ENCODE results near the gene PTP4A1. TPM values are rescaled to one million over a fixed set of nuclear protein-coding genes. Genes with fewer than 3 reads are reported as not detected.
A peak's percentile ranks its signal among the peaks of the same experiment; 100 is the strongest.

The PTP4A1 gene
- polyA plus RNA-seq, 2 of the 4 experiments (the other 2 are of a cell fraction) = 166 to 220 TPM

DNA sequence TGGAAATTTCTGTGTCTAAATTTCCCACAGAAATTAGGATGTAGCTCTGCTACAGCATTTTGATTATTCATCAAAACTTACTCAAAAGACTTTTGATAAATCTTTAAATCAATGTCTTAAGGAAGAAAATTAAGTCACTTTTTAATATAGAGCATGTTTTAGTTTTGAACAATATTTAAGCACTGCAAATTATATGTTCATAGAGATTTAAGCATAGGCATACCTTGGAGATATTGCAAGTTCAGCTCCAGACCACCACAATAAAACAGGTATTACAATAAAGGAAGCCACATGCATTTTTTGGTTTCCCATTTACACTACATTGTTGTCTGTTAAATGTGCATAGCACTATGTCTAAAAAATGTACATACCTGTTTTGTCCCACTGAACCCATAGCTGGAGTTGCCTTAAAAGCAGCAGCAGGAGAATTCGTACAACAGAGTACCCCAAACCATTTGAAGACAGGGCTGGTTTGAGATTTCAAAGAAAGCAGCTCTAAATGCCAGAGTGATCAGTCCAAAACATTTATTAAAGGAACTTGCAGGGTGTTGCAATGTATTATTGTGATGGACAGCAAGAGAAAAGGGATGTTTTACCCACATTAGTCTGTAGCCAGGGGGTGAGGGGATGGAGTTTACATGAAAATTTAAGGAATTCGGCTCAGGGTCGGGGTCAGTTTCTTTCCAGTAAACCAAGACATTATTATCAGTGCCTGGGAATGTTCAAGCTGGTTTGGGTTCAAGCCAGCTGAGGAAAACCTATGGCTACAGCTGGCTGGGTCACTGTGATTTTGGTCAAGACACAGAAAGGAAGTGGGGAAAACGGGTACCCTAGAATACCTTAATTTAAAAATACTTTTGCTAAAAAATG, 6.3 kb upstream of the PTP4A1 start:
- 0 out of 3 replicates have a peak overlapping the region, but pooled peaks have one; percentile 9 for H3K4me3 ChIP-seq
- H3K4me2 ChIP-seq = peak overlapping the region; percentile 77
- FAIRE-seq (no peak), ATAC-seq (peak in 1 of 2 experiments; percentile 17; a peak in 2 of 6 replicates), DNase-seq (ENCODE audit: low read depth in 1 of 2, low spot score in 1 of 2) (no peak)
- ChIA-PET CTCF (interaction anchor here (0.9 to 2.0 kb wide), 4 partner anchors 11 to 213 kb away, joined by 3 to 6 read pairs (median 3); no protein-coding TSS in a partner anchor), POLR2A (interaction anchor here (0.6 to 1.5 kb wide), 5 partner anchors 10 to 124 kb away, joined by 3 to 9 read pairs (median 3); no protein-coding TSS in a partner anchor)
- peak overlapping the region; percentile 98 to 100 for H3K27ac ChIP-seq
- WGBS (ENCODE audit: missing lambda C conversion rate) = 45% methylated on average over 4 of the region's 4 CpGs
- H3K9me3 ChIP-seq = peaks cover 9% of the 10 kb centered on the region; the same call in 2 of the 3 replicates
- no peak for TF ChIP-seq PHF8 (IDR thresholded peaks at IDR 0.05; ENCODE audit: borderline replicate concordance, low read depth)
- TF ChIP-seq CEBPB (IDR thresholded peaks at IDR 0.05) = peak in 1 of 2 experiments; percentile 29; a peak in 1 of 4 replicates
- 0 out of 2 replicates have a peak, but pooled peaks have one; percentile 40 for TF ChIP-seq HOXB13 (CRISPR knock-in tag; IDR thresholded peaks at IDR 0.05; ENCODE audit: low read depth)
- H3K4me1 ChIP-seq = peaks cover 82% of the 10 kb centered on the region

DNA sequence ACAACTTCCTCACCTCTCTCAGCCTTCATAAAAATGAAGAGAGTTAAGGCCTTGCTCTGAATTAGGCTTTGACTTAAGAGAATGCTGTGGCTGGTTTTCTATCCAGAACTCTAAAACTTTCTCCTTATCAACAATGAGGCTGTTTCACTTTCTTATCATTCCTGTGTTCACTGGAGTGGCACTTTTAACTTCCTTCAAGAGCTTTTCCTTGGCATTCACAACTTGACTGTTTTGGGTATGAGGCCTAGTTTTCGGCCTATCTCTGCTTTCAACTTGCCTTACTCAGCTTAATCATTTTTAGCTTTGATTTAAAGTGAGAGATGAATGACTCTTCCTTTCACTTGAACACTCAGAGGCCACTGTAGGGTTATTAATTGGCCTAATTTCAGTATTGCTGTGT, 4.3 kb upstream of the PTP4A1 start:
- DNase-seq (ENCODE audit: low read depth in 1 of 2, low spot score in 1 of 2) = no peak
- H3K4me1 ChIP-seq = peaks cover 66% of the 10 kb centered on the region
- CTCF ChIA-PET = interaction anchor here (0.7 to 2.6 kb wide), 2 partner anchors 46 to 215 kb away, joined by 3 to 8 read pairs; no protein-coding TSS in a partner anchor
- peaks cover 9% of the 10 kb centered on the region; the same call in 2 of the 3 replicates for H3K9me3 ChIP-seq
- POLR2A ChIA-PET = no interaction called here
- no peak overlapping the region for H3K4me2 ChIP-seq
- 100% methylated on average over 1 of the region's 1 CpG for WGBS (ENCODE audit: missing lambda C conversion rate)
- H3K27ac ChIP-seq = peak overlapping the region; percentile 98 to 100
- H3K4me3 ChIP-seq = no peak overlapping the region
- FAIRE-seq = no peak
- TF ChIP-seq CEBPB (IDR thresholded peaks at IDR 0.05) = no peak
- TF ChIP-seq CBX8 (IDR thresholded peaks at IDR 0.05) = no peak
- no peak for TF ChIP-seq JUN (IDR thresholded peaks at IDR 0.05)
- TF ChIP-seq RFX5 (IDR thresholded peaks at IDR 0.05) = no peak
- TF ChIP-seq HOXB5 (CRISPR knock-in tag; IDR thresholded peaks at IDR 0.05) = no peak
- no peak for TF ChIP-seq FOSB (CRISPR knock-in tag; IDR thresholded peaks at IDR 0.05)
- TF ChIP-seq NFE2L2 (conservative IDR thresholded peaks at IDR 0.05; ENCODE audit: low read length) = no peak
- TF ChIP-seq MYC (IDR thresholded peaks at IDR 0.05; ENCODE audit: borderline replicate concordance, low read length) = no peak
- TF ChIP-seq SREBF2 (IDR thresholded peaks at IDR 0.05) = no peak
- TF ChIP-seq FOSL2 (IDR thresholded peaks at IDR 0.05) = no peak
- no peak for TF ChIP-seq FOSL2 (CRISPR knock-in tag; IDR thresholded peaks at IDR 0.05)
- no peak for TF ChIP-seq CHD2 (IDR thresholded peaks at IDR 0.05; ENCODE audit: low read length, partially characterized antibody)
- no peak for TF ChIP-seq EHF (CRISPR knock-in tag; IDR thresholded peaks at IDR 0.05)
- TF ChIP-seq TFCP2L1 (CRISPR knock-in tag; IDR thresholded peaks at IDR 0.05) = no peak
- no peak for TF ChIP-seq BHLHE40 (IDR thresholded peaks at IDR 0.05; ENCODE audit: low read depth, low read length)
- no peak for TF ChIP-seq RARB (CRISPR knock-in tag; IDR thresholded peaks at IDR 0.05)
- TF ChIP-seq NPAS2 (CRISPR knock-in tag; IDR thresholded peaks at IDR 0.05; ENCODE audit: borderline replicate concordance) = no peak
- TF ChIP-seq ZNF302 (CRISPR knock-in tag; IDR thresholded peaks at IDR 0.05) = no peak
- ATAC-seq = no peak

GRCh38 chr6:63571361-63572043, 778 bp upstream of the PTP4A1 start:
- Histone ChIP-seq H3K4me1 (peaks cover 31% of the 10 kb centered on the region), H3K27ac (peak overlapping the region; percentile 98 to 100), H3K4me3 (peak overlapping the region; percentile 54), H3K4me2 (peak overlapping the region; percentile 87), H3K9me3 (peaks cover 9% of the 10 kb centered on the region; the same call in 2 of the 3 replicates)
- 2% methylated on average over 20 of the region's 20 CpGs for WGBS (ENCODE audit: missing lambda C conversion rate)
- POLR2A ChIA-PET = interaction anchor here (0.6 to 1.6 kb wide), 2 partner anchors 16 to 129 kb away, joined by 3 to 6 read pairs; no protein-coding TSS in a partner anchor
- CTCF ChIA-PET = interaction anchor here (0.7 to 1.6 kb wide), 2 partner anchors 10 to 130 kb away, joined by 3 to 4 read pairs; no protein-coding TSS in a partner anchor
- peak; percentile 60 to 72 for ATAC-seq
- no peak for FAIRE-seq
- DNase-seq (ENCODE audit: low read depth in 1 of 2, low spot score in 1 of 2) = peak; percentile 60 to 98
- TF ChIP-seq POLR2A (IDR thresholded peaks at IDR 0.05; ENCODE audit: low read length) (0 out of 2 replicates have a peak, but pooled peaks have one; percentile 6), CHD2 (IDR thresholded peaks at IDR 0.05; ENCODE audit: low read length, partially characterized antibody) (no peak), NFE2L2 (conservative IDR thresholded peaks at IDR 0.05; ENCODE audit: low read length) (0 out of 2 replicates have a peak, but pooled peaks have one; percentile 20), ZSCAN20 (CRISPR knock-in tag; IDR thresholded peaks at IDR 0.05) (no peak), RAD21 (conservative IDR thresholded peaks at IDR 0.05 in 1 of 2, IDR thresholded peaks at IDR 0.05 in 1 of 2) (peak; percentile 38 to 59), HOXB5 (CRISPR knock-in tag; IDR thresholded peaks at IDR 0.05) (0 out of 2 replicates have a peak, but pooled peaks have one; percentile 26), BCL3 (IDR thresholded peaks at IDR 0.05) (peak; percentile 86; the same call in 2 of the 3 replicates), GATA3 (IDR thresholded peaks at IDR 0.05; ENCODE audit: borderline replicate concordance) (peak; percentile 93), RARB (CRISPR knock-in tag; IDR thresholded peaks at IDR 0.05) (no peak), HOXB13 (CRISPR knock-in tag; IDR thresholded peaks at IDR 0.05; ENCODE audit: low read depth) (peak; percentile 70; the same call in 1 of the 2 replicates), EP300 (IDR thresholded peaks at IDR 0.05) (peak; percentile 90 to 96; a peak in 4 of 5 replicates), HES2 (IDR thresholded peaks at IDR 0.05) (peak; percentile 86), CEBPB (IDR thresholded peaks at IDR 0.05) (peak; percentile 96 to 98), FOSL2 (IDR thresholded peaks at IDR 0.05) (peak; percentile 77), FOSL2 (CRISPR knock-in tag; IDR thresholded peaks at IDR 0.05) (peak; percentile 97)
- TF ChIP-seq, protein P1, sequence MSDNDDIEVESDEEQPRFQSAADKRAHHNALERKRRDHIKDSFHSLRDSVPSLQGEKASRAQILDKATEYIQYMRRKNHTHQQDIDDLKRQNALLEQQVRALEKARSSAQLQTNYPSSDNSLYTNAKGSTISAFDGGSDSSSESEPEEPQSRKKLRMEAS (IDR thresholded peaks at IDR 0.05) = peak; percentile 76
- TF ChIP-seq, protein P2, sequence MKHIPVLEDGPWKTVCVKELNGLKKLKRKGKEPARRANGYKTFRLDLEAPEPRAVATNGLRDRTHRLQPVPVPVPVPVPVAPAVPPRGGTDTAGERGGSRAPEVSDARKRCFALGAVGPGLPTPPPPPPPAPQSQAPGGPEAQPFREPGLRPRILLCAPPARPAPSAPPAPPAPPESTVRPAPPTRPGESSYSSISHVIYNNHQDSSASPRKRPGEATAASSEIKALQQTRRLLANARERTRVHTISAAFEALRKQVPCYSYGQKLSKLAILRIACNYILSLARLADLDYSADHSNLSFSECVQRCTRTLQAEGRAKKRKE (CRISPR knock-in tag; IDR thresholded peaks at IDR 0.05; ENCODE audit: low read depth) = 0 out of 2 replicates have a peak, but pooled peaks have one; percentile 27

Data from A549 (cell line).